ENCODE data around the gene OPCML. TPM values are rescaled to one million over a fixed set of nuclear protein-coding genes. Genes with fewer than 3 reads are reported as not detected.

OPCML gene
- total RNA-seq, 1 donor = under 0.01 TPM

GRCh38 chr11:133501643-133502539, 30.4 kb downstream of the OPCML start:
- H3K4me3 ChIP-seq (ENCODE audit: low read length) = no peak overlapping the region
- no peaks in the 10 kb centered on the region for H3K27me3 ChIP-seq (ENCODE audit: insufficient read depth, low read length)
- no peaks in the 10 kb centered on the region for H3K4me1 ChIP-seq (ENCODE audit: insufficient read depth, low read length)
- no peaks in the 10 kb centered on the region for H3K9me3 ChIP-seq (ENCODE audit: low read depth, low read length)

GRCh38 chr11:133500936-133501335, 31.4 kb downstream of the OPCML start:
- no peaks in the 10 kb centered on the region for H3K9me3 ChIP-seq (ENCODE audit: low read depth, low read length)
- H3K4me1 ChIP-seq (ENCODE audit: insufficient read depth, low read length) = no peaks in the 10 kb centered on the region
- H3K27me3 ChIP-seq (ENCODE audit: insufficient read depth, low read length) = no peaks in the 10 kb centered on the region
- no peak overlapping the region for H3K4me3 ChIP-seq (ENCODE audit: low read length)

- H3K4me1 ChIP-seq (ENCODE audit: insufficient read depth, low read length) = no peaks in the 10 kb centered on the region
- H3K4me3 ChIP-seq (ENCODE audit: low read length) = no peak overlapping the region
- H3K9me3 ChIP-seq (ENCODE audit: low read depth, low read length) = no peaks in the 10 kb centered on the region
- H3K27me3 ChIP-seq (ENCODE audit: insufficient read depth, low read length) = no peaks in the 10 kb centered on the region
Observed at GRCh38 chr11:133500435-133500834, 31.9 kb downstream of the OPCML start.

DNA sequence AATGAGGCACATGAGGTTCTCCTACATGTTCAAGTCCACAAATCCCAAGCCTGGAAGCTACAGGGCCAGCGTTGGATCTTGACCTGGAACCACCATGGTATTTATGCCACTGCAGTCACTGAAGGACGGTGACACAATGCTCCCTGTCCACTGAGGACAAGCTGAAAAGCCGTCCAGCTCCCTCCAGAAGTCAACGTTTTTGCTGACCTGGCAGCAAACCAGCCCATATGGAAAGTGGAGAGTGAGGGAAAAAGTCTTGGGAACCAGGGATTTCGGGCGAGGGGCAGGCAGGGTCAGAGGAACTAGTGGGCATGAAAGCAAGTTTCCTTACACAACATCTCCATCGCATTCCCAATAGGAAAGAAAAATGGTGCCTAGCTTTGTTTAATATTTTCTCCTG, 33.3 kb downstream of the OPCML start:
- H3K4me3 ChIP-seq (ENCODE audit: low read length) = no peak overlapping the region
- H3K9me3 ChIP-seq (ENCODE audit: low read depth, low read length) = no peaks in the 10 kb centered on the region
- H3K4me1 ChIP-seq (ENCODE audit: insufficient read depth, low read length) = no peaks in the 10 kb centered on the region
- H3K27me3 ChIP-seq (ENCODE audit: insufficient read depth, low read length) = no peaks in the 10 kb centered on the region

DNA sequence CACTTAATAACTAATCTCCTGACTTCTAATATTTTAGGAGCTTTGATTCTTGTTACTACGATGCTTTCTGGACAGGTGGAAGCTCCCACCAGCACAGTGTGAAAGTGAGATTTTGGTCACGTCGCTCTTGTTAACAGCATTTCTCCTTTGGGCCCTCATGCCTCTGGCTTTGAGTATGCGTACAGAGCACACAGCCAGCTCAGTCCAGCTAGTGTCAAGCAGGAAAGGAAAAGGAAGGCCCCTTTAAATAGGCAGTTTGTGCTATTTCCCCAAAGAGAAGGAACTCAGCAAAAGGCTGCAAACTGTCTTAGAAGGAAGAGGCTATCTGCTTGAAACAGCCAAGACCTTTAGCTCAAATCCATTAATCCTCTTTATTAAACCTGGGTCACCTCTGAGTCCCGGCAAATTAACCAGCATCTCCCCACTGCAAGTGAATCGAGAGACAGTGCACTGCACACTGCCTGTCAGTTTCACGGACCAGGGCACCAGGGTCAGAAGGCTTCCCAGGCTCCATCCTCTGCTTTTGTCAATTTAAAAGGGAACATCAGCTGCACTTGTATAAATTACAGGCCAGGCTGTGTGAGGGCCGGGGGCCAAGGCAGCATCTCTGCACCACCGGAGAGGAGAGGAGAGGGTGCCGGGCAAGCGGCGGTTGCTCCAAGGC, 34.7 kb downstream of the OPCML start:
- Histone ChIP-seq H3K9me3 (ENCODE audit: low read depth, low read length) (no peaks in the 10 kb centered on the region), H3K4me1 (ENCODE audit: insufficient read depth, low read length) (no peaks in the 10 kb centered on the region), H3K4me3 (ENCODE audit: low read length) (no peak overlapping the region), H3K27me3 (ENCODE audit: insufficient read depth, low read length) (no peaks in the 10 kb centered on the region)

- Histone ChIP-seq H3K9me3 (ENCODE audit: low read depth, low read length) (no peaks in the 10 kb centered on the region), H3K4me1 (ENCODE audit: insufficient read depth, low read length) (no peaks in the 10 kb centered on the region), H3K4me3 (ENCODE audit: low read length) (no peak overlapping the region), H3K27me3 (ENCODE audit: insufficient read depth, low read length) (no peaks in the 10 kb centered on the region)
Observed at GRCh38 chr11:133492895-133493294, 39.4 kb downstream of the OPCML start.

GRCh38 chr11:133491680-133492383, 40.5 kb downstream of the OPCML start:
- Histone ChIP-seq H3K4me3 (ENCODE audit: low read length) (no peak overlapping the region), H3K9me3 (ENCODE audit: low read depth, low read length) (no peaks in the 10 kb centered on the region), H3K27me3 (ENCODE audit: insufficient read depth, low read length) (no peaks in the 10 kb centered on the region), H3K4me1 (ENCODE audit: insufficient read depth, low read length) (no peaks in the 10 kb centered on the region)

- Histone ChIP-seq H3K4me3 (ENCODE audit: low read length) (no peak overlapping the region), H3K9me3 (ENCODE audit: low read depth, low read length) (no peaks in the 10 kb centered on the region), H3K27me3 (ENCODE audit: insufficient read depth, low read length) (no peaks in the 10 kb centered on the region), H3K4me1 (ENCODE audit: insufficient read depth, low read length) (no peaks in the 10 kb centered on the region)
Observed at GRCh38 chr11:133480722-133481121, 51.6 kb downstream of the OPCML start.

DNA sequence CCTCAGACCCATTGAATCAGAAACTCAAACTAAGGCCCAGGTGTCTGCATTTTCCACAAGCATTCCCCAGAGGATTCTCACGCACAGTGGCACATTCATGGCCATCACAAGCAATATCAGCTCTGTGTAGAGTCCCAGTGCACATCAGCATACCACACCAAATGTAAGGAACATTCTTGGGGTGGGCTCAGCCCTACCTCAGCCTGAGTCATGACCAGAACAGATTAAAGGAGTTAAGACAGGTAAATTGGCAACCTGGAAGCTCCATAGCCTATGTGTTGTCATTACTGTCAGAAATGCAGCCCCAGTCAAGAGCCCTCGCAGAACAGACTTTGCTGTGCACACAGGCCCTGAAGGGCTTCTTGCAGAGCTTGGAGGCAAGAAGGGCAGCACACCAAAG, 53.1 kb downstream of the OPCML start:
- Histone ChIP-seq H3K9me3 (ENCODE audit: low read depth, low read length) (no peaks in the 10 kb centered on the region), H3K27me3 (ENCODE audit: insufficient read depth, low read length) (no peaks in the 10 kb centered on the region), H3K4me3 (ENCODE audit: low read length) (no peak overlapping the region), H3K4me1 (ENCODE audit: insufficient read depth, low read length) (no peaks in the 10 kb centered on the region)

DNA sequence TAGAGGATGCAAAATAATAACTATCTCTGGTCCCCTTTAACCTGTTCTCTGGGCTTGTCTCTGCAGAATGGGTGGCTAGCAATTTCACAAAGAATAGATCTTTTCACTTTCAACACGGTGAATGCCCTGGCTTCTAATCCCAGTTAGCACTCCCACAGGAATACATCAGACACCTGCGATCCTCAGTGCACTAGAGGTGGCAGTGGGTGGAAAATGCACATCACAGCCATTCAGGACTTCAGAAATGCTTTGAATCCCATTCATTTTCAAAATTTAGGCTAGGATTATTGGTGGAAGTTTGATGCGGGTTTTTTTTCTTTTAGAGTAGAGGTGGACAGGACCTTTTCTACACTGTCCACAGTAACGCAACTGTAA, 55.1 kb downstream of the OPCML start:
- Histone ChIP-seq H3K27me3 (ENCODE audit: insufficient read depth, low read length) (no peaks in the 10 kb centered on the region), H3K9me3 (ENCODE audit: low read depth, low read length) (no peaks in the 10 kb centered on the region), H3K4me1 (ENCODE audit: insufficient read depth, low read length) (no peaks in the 10 kb centered on the region), H3K4me3 (ENCODE audit: low read length) (no peak overlapping the region)

DNA sequence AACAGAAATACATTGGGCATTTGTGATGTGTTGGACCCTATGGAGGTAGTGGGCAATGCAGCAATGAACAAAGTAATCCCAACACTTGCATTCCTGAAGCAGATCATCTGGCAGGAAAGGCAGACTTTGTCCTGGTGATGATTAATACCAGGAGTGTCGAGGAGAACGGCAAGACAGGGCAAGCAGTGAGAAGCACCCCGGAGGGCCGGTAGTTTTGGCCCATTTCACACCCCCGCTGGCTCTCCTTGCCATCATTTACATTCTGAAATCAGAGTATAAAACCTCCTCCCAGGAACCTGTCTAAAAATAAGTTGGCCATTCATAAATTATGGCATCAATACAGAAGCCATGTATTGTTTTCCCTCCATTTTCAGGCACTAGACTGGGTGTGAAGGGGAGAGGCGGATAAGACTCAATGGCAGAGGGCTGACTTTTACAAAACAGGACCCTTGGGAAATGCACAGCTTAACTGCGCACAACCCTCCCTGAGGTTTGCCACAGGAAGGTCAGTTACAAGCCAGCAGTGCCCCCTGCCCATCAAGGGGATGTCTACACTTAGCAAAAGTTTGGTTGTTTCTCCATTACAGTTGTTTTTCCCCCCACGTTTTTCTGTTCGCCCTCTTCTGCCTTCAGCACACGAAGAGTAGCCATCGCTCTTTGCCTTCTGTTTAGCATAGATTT, 55.6 kb downstream of the OPCML start:
- no peak overlapping the region for H3K4me3 ChIP-seq (ENCODE audit: low read length)
- no peaks in the 10 kb centered on the region for H3K4me1 ChIP-seq (ENCODE audit: insufficient read depth, low read length)
- H3K9me3 ChIP-seq (ENCODE audit: low read depth, low read length) = no peaks in the 10 kb centered on the region
- H3K27me3 ChIP-seq (ENCODE audit: insufficient read depth, low read length) = no peaks in the 10 kb centered on the region

GRCh38 chr11:133474461-133474860, 57.8 kb downstream of the OPCML start:
- Histone ChIP-seq H3K4me3 (ENCODE audit: low read length) (no peak overlapping the region), H3K27me3 (ENCODE audit: insufficient read depth, low read length) (no peaks in the 10 kb centered on the region)

DNA sequence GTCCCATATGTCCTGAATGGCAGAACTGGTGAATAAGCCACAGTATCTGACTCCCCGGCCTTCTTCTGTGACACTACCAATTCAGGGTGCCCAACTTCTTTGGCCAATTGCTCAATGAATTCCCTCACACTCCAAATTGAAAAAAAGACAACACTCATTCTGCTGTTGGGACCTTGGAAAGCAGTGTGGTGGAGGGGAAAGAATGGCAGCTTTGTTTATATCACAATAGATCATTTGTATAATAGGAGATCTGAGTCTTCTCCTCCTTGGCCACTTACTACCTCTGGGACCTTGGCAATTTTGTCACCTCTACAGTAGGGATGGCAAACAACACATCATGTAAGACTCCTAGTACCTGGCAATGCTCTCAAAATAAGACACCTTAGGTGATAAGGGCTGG, 64.6 kb downstream of the OPCML start:
- H3K4me3 ChIP-seq (ENCODE audit: low read length) = no peak overlapping the region
- no peaks in the 10 kb centered on the region for H3K9me3 ChIP-seq (ENCODE audit: low read depth, low read length)
- no peaks in the 10 kb centered on the region for H3K27me3 ChIP-seq (ENCODE audit: insufficient read depth, low read length)
- no peaks in the 10 kb centered on the region for H3K4me1 ChIP-seq (ENCODE audit: insufficient read depth, low read length)

More at GRCh38 chr11:133474461-133474860, 57.8 kb downstream of the OPCML start:
- Histone ChIP-seq H3K9me3 (ENCODE audit: low read depth, low read length) (no peaks in the 10 kb centered on the region), H3K4me1 (ENCODE audit: insufficient read depth, low read length) (no peaks in the 10 kb centered on the region)

DNA sequence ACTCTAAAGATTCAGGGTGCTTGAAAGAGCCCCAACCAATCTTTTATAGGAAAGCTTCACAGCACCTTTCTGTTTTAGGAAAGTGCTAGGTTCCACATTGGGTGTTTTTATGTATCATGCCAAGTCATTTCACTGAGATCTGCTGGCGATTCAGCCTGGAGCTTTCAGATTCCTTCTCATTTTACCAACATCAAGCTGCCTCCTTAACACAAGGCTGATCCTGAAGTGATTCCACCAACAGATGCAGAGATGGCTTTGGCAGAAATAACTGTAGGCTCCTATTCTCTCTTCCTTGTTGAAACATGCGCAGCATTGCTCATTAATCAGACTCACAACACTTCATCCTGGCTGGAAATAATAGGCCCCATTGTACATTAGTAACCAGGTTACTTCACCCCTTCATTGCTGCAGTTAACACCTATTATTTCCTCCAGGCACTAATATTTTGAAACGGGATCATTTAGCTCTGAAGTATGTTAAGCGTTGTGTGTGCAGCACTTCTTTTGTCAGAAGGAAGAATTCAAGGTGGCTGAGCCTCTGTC, 89.0 kb downstream of the OPCML start:
- Histone ChIP-seq H3K27me3 (ENCODE audit: insufficient read depth, low read length) (no peaks in the 10 kb centered on the region), H3K4me3 (ENCODE audit: low read length) (no peak overlapping the region), H3K4me1 (ENCODE audit: insufficient read depth, low read length) (no peaks in the 10 kb centered on the region), H3K9me3 (ENCODE audit: low read depth, low read length) (no peaks in the 10 kb centered on the region)
